ENCODE data around the gene TBC1D10B. TPM values are rescaled to one million over a fixed set of nuclear protein-coding genes. Genes with fewer than 3 reads are reported as not detected.

TBC1D10B gene
- total and polyA plus RNA-seq, 9 donors, result 18.4 to 46.9 (median 35.2) TPM

DNA sequence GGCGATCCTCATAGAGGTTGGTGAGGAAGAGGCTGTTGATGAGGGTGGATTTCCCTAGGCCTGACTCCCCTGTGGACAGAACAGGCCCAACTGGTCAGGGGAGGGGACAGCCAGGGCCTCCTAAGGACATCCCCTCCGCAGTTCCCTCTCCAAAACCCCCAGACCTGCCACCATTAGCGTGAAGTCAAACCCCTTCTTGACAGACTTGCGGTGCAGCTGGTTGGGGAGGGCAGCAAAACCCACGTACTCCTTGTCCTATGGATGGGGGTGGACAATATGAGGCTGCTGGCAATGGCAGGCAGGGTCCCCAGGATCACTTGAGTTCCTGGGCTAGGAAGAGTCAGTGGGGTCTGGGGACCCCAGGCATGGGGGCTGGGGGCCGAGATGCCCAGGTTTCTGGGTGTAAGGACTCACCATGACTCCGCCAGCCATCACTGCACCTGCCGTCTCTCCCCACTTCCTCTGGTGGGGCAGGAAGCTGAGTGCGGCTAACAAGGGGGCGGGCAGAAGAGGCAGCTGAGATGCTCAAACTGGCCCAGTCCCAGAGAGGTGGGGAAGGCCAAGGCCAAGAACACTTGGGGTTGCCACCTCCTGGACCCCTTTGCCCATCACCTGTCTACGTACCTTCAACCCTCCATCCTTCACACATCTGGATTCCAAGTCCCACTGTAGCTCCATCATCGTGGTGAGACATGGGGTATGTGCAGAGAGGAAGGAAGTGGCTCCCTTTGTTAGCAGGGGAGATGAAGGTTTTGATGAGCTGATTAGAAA, 12.0 kb upstream of the TBC1D10B start, which contains the start of gene SEPTIN1:
Gene SEPTIN1 (minus strand): TSS at position 451 of the 771 bp plus-strand sequence. CDS start 19 bp downstream, at position 432.
- peak within 1 kb of the TSS in 1 of 2 donors; percentile 21 for H3K27ac ChIP-seq
- DNase-seq, result peak in 1 of 5 donors; percentile 39
- H3K4me1 ChIP-seq (ENCODE audit: insufficient read depth), result peaks cover 4% of the 10 kb centered on the region
- TF ChIP-seq POLR2A (IDR thresholded peaks at IDR 0.05) (no peak), EP300 (IDR thresholded peaks at IDR 0.05) (no peak)
- TF ChIP-seq, protein P1, sequence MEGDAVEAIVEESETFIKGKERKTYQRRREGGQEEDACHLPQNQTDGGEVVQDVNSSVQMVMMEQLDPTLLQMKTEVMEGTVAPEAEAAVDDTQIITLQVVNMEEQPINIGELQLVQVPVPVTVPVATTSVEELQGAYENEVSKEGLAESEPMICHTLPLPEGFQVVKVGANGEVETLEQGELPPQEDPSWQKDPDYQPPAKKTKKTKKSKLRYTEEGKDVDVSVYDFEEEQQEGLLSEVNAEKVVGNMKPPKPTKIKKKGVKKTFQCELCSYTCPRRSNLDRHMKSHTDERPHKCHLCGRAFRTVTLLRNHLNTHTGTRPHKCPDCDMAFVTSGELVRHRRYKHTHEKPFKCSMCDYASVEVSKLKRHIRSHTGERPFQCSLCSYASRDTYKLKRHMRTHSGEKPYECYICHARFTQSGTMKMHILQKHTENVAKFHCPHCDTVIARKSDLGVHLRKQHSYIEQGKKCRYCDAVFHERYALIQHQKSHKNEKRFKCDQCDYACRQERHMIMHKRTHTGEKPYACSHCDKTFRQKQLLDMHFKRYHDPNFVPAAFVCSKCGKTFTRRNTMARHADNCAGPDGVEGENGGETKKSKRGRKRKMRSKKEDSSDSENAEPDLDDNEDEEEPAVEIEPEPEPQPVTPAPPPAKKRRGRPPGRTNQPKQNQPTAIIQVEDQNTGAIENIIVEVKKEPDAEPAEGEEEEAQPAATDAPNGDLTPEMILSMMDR (IDR thresholded peaks at IDR 0.05), result no peak
- intact Hi-C loops (cut with DNase I), result no loop called here
- no peaks in the 10 kb centered on the region for H3K27me3 ChIP-seq
- H3K4me3 ChIP-seq, result no peak within 1 kb of the TSS
- no peaks in the 10 kb centered on the region for H3K9me3 ChIP-seq
- H3K36me3 ChIP-seq, result no peaks in the 10 kb centered on the region
- WGBS, 3 donors, result 49 to 65% (median 56%) methylated on average over 12 of the region's 12 CpGs

DNA sequence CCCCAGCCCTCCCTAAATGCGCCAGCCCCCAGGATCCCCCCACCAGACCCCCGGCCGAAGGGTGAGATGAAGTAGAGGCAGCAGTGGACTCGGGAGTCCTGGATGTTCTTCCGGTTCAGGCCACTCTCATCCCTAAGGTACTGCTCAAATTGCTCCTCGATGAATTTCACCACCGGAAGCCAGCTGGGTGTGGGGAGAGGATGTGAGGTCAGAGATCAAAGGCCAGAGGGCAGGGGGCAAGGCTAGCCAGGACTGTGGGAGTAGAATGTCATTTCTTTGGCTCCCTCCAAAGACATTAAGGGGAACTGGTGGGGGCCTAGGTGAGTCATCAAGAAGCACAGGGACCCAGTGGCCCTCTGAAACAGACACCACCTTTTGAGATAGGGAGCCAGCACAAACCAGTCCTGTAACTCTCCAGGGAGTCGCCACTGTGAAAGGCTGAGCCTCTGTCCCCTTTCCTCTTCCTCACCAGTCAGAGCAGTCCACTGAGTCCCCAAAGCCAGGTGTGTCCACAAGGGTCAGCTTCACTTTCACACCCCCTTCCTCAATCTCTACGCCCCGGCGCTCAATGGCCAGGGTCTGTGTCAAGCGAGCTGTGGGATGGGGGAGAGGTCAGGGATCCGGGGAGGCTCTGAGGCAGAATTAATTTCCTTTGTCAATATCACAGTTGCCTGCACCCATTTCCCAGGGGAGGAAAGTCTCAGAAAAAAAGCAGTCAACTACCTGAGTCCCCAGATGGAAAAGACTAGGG, 11.2 kb upstream of the TBC1D10B start:
- intact Hi-C loops (cut with DNase I), result no loop called here
- no peak overlapping the region for H3K27ac ChIP-seq
- H3K27me3 ChIP-seq, result no peaks in the 10 kb centered on the region
- TF ChIP-seq, protein P1 (IDR thresholded peaks at IDR 0.05), result no peak
- TF ChIP-seq EP300 (IDR thresholded peaks at IDR 0.05), result no peak
- no peak for TF ChIP-seq POLR2A (IDR thresholded peaks at IDR 0.05)
- H3K9me3 ChIP-seq, result no peaks in the 10 kb centered on the region
- 71 to 79% (median 75%) methylated on average over 13 of the region's 13 CpGs for WGBS, 3 donors
- DNase-seq, result peak in 1 of 5 donors; percentile 46
- peaks cover 4% of the 10 kb centered on the region for H3K4me1 ChIP-seq (ENCODE audit: insufficient read depth)
- no peaks in the 10 kb centered on the region for H3K36me3 ChIP-seq
- no peak overlapping the region for H3K4me3 ChIP-seq

DNA sequence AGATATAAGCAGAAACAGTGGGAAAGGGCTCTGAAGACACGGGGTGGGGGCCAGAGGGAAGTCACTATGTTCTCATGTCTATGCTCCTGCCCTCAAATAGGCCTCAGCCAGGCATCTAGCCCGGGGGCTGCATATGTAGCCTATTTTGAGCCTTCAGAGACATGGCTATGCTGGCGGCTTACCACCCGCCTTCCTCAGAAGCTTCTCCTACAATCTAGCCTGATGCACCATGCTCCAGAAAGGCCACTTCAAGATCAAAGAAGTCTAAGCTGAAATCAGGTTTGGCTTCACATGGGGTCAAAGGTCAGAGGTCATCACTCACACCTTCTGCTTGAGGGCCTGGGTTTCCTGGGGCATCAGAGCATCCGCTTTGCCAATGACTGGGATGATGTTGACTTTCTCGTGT, 10.5 kb upstream of the TBC1D10B start:
- TF ChIP-seq POLR2A (IDR thresholded peaks at IDR 0.05) (no peak), EP300 (IDR thresholded peaks at IDR 0.05) (no peak)
- H3K36me3 ChIP-seq, result no peaks in the 10 kb centered on the region
- H3K27ac ChIP-seq, result no peak overlapping the region
- no peaks in the 10 kb centered on the region for H3K9me3 ChIP-seq
- H3K27me3 ChIP-seq, result no peaks in the 10 kb centered on the region
- intact Hi-C loops (cut with DNase I), result no loop called here
- no peak overlapping the region for H3K4me3 ChIP-seq
- 74 to 76% (median 75%) methylated on average over 6 of the region's 6 CpGs for WGBS, 3 donors
- DNase-seq, result peak in 1 of 5 donors; percentile 33
- peaks cover 4% of the 10 kb centered on the region for H3K4me1 ChIP-seq (ENCODE audit: insufficient read depth)

DNA sequence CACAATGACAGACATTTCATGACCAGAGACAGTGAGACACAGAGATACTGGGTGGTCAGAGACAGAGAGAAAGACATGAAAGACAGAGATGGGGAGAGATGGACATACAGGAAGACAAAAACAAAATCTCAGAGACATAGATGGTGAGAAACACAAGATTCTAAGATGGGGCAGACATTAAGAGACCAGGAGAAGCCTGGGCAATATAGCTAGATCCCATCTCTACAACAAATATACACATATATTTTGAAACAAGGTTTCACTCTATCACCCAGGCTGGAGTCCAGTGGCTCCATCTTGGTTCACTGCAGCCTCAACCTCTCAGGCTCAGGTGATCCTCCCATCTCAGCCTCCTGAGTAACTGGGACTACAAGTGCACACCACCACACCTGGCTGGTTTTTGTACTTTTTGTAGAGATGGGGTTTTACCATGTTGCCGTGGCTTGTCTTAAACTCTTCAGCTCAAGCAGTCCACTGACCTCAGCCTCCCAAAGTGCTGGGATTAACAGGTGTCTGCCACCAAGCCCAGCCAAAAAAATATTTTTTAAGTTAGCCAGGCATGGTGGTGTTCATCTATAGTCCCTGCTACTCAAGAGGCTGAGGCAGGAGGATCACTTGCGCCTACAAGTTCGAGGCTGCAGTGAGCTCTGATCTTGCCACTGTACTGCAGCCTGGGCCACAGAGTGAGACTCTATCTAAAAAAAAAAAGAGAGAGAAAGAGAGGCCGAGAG, 9.9 kb upstream of the TBC1D10B start:
- H3K27me3 ChIP-seq, result no peaks in the 10 kb centered on the region
- no peak overlapping the region for H3K27ac ChIP-seq
- H3K36me3 ChIP-seq, result no peaks in the 10 kb centered on the region
- intact Hi-C loops (cut with DNase I), result no loop called here
- WGBS, 3 donors, result 84% methylated on average over 4 of the region's 4 CpGs
- H3K4me1 ChIP-seq (ENCODE audit: insufficient read depth), result peaks cover 4% of the 10 kb centered on the region
- H3K9me3 ChIP-seq, result no peaks in the 10 kb centered on the region
- no peak for DNase-seq
- TF ChIP-seq EP300 (IDR thresholded peaks at IDR 0.05) (no peak), POLR2A (IDR thresholded peaks at IDR 0.05) (no peak)
- TF ChIP-seq, protein P1 (IDR thresholded peaks at IDR 0.05), result no peak
- no peak overlapping the region for H3K4me3 ChIP-seq

Data from ovary (tissue), 9 donors.